Measurements from ENCODE around the gene FAM170B. TPM values are rescaled to one million over a fixed set of nuclear protein-coding genes. Genes with fewer than 3 reads are reported as not detected.

Gene FAM170B
- total RNA-seq, 5 donors from 2014 or later (not counting 1 experiment from before 2014, with no cell fraction given), result 0.16 TPM; not detected in 4

GRCh38 chr10:49134327-49134726 lies 506 bp upstream of the FAM170B start:
- Mint-ChIP-seq H3K27me3 (peaks cover 7 to 18% of the 10 kb centered on the region in 2 donors), H3K4me1 (peaks cover 0 to 9% (median 0%) of the 10 kb centered on the region in 3 donors), H3K36me3 (no peaks in the 10 kb centered on the region), H3K9me3 (peaks cover under 1 to 4% (median 2%) of the 10 kb centered on the region in 3 donors), H3K4me3 (no peak overlapping the region), H3K27ac (no peak overlapping the region)
- H3K9me3 ChIP-seq, result no peaks in the 10 kb centered on the region
- H3K4me1 ChIP-seq (ENCODE audit: control insufficient read depth in 1 of 2, extremely low read depth in 1 of 2, insufficient read depth in 2 of 2, low read length in 2 of 2), result no peaks in the 10 kb centered on the region
- ChIA-PET POLR2A (no interaction called here), CTCF (no interaction called here)
- no peak overlapping the region for H3K4me3 ChIP-seq (ENCODE audit: control insufficient read depth in 1 of 2, extremely low read depth in 1 of 2, low read length in 1 of 2)
- ATAC-seq (replicated peaks in 1 of 4) (no peak), DNase-seq (no peak)
- 40% methylated on average over 1 of the region's 3 CpGs for WGBS (ENCODE audit: insufficient coverage)
- H3K36me3 ChIP-seq (ENCODE audit: control insufficient read depth in 2 of 2, extremely low read depth in 1 of 2, insufficient read depth in 1 of 2, low read length in 1 of 2), result no peaks in the 10 kb centered on the region
- H3K27me3 ChIP-seq (replicated peaks in 1 of 2; ENCODE audit: control insufficient read depth in 2 of 2, extremely low read depth in 1 of 2, insufficient read depth in 2 of 2, low read length in 1 of 2), result peaks cover 0 to 22% of the 10 kb centered on the region in 2 experiments
- H3K27ac ChIP-seq (ENCODE audit: low read length), result no peak overlapping the region

GRCh38 chr10:49132362-49132737 lies 1.5 kb downstream of the FAM170B start:
- Histone ChIP-seq H3K27me3 (replicated peaks in 1 of 2; ENCODE audit: control insufficient read depth in 2 of 2, extremely low read depth in 1 of 2, insufficient read depth in 2 of 2, low read length in 1 of 2) (peaks cover 0 to 22% of the 10 kb centered on the region in 2 experiments), H3K27ac (ENCODE audit: low read length) (no peak overlapping the region), H3K36me3 (ENCODE audit: control insufficient read depth in 2 of 2, extremely low read depth in 1 of 2, insufficient read depth in 1 of 2, low read length in 1 of 2) (no peaks in the 10 kb centered on the region), H3K9me3 (no peaks in the 10 kb centered on the region), H3K4me3 (ENCODE audit: control insufficient read depth in 1 of 2, extremely low read depth in 1 of 2, low read length in 1 of 2) (no peak overlapping the region), H3K4me1 (ENCODE audit: control insufficient read depth in 1 of 2, extremely low read depth in 1 of 2, insufficient read depth in 2 of 2, low read length in 2 of 2) (no peaks in the 10 kb centered on the region)
- DNase-seq (no peak), ATAC-seq (replicated peaks in 1 of 4) (no peak)
- peaks cover 0 to 9% (median 0%) of the 10 kb centered on the region in 3 donors for H3K4me1 Mint-ChIP-seq
- H3K27me3 Mint-ChIP-seq, result peaks cover 21 to 33% of the 10 kb centered on the region in 2 donors
- peaks cover 2 to 11% (median 4%) of the 10 kb centered on the region in 3 donors for H3K9me3 Mint-ChIP-seq
- POLR2A ChIA-PET, result no interaction called here
- no peaks in the 10 kb centered on the region for H3K36me3 Mint-ChIP-seq
- no peak overlapping the region for H3K4me3 Mint-ChIP-seq
- WGBS (ENCODE audit: insufficient coverage), result no CpG with 5 or more reads among the region's 2 CpGs
- CTCF ChIA-PET, result no interaction called here
- H3K27ac Mint-ChIP-seq, result no peak overlapping the region

GRCh38 chr10:49131507-49132361 lies 2.1 kb downstream of the FAM170B start:
- Histone ChIP-seq H3K4me1 (ENCODE audit: control insufficient read depth in 1 of 2, extremely low read depth in 1 of 2, insufficient read depth in 2 of 2, low read length in 2 of 2) (no peaks in the 10 kb centered on the region), H3K9me3 (no peaks in the 10 kb centered on the region), H3K27me3 (replicated peaks in 1 of 2; ENCODE audit: control insufficient read depth in 2 of 2, extremely low read depth in 1 of 2, insufficient read depth in 2 of 2, low read length in 1 of 2) (peaks cover 0 to 22% of the 10 kb centered on the region in 2 experiments), H3K4me3 (ENCODE audit: control insufficient read depth in 1 of 2, extremely low read depth in 1 of 2, low read length in 1 of 2) (no peak overlapping the region), H3K36me3 (ENCODE audit: control insufficient read depth in 2 of 2, extremely low read depth in 1 of 2, insufficient read depth in 1 of 2, low read length in 1 of 2) (no peaks in the 10 kb centered on the region), H3K27ac (ENCODE audit: low read length) (no peak overlapping the region)
- H3K27me3 Mint-ChIP-seq, result peaks cover 21 to 30% of the 10 kb centered on the region in 2 donors
- ChIA-PET POLR2A (no interaction called here), CTCF (no interaction called here)
- peaks cover 2 to 11% (median 4%) of the 10 kb centered on the region in 3 donors for H3K9me3 Mint-ChIP-seq
- WGBS (ENCODE audit: insufficient coverage), result 88% methylated on average over 37 of the region's 37 CpGs
- no peaks in the 10 kb centered on the region for H3K36me3 Mint-ChIP-seq
- DNase-seq (no peak), ATAC-seq (replicated peaks in 1 of 4) (no peak)
- H3K4me1 Mint-ChIP-seq, result peaks cover 0 to 9% (median 0%) of the 10 kb centered on the region in 3 donors
- H3K4me3 Mint-ChIP-seq, result no peak overlapping the region
- H3K27ac Mint-ChIP-seq, result no peak overlapping the region

- Mint-ChIP-seq H3K4me3 (no peak overlapping the region), H3K36me3 (no peaks in the 10 kb centered on the region), H3K4me1 (no peaks in the 10 kb centered on the region), H3K9me3 (peaks cover 0 to 11% (median 0%) of the 10 kb centered on the region in 3 donors), H3K27me3 (peaks cover 17 to 18% of the 10 kb centered on the region in 2 donors), H3K27ac (no peak overlapping the region)
- CTCF ChIA-PET, result no interaction called here
- POLR2A ChIA-PET, result no interaction called here
- Histone ChIP-seq H3K4me1 (ENCODE audit: control insufficient read depth in 1 of 2, extremely low read depth in 1 of 2, insufficient read depth in 2 of 2, low read length in 2 of 2) (no peaks in the 10 kb centered on the region), H3K36me3 (ENCODE audit: control insufficient read depth in 2 of 2, extremely low read depth in 1 of 2, insufficient read depth in 1 of 2, low read length in 1 of 2) (no peaks in the 10 kb centered on the region), H3K27ac (ENCODE audit: low read length) (no peak overlapping the region), H3K4me3 (ENCODE audit: control insufficient read depth in 1 of 2, extremely low read depth in 1 of 2, low read length in 1 of 2) (no peak overlapping the region), H3K27me3 (replicated peaks in 1 of 2; ENCODE audit: control insufficient read depth in 2 of 2, extremely low read depth in 1 of 2, insufficient read depth in 2 of 2, low read length in 1 of 2) (peaks cover 0 to 22% of the 10 kb centered on the region in 2 experiments), H3K9me3 (no peaks in the 10 kb centered on the region)
- no peak for DNase-seq
- ATAC-seq (replicated peaks in 1 of 4), result no peak
- WGBS (ENCODE audit: insufficient coverage), result 83% methylated on average over 1 of the region's 1 CpG
These were observed 4.4 kb downstream of the FAM170B start for GRCh38 chr10:49129376-49129775.

- POLR2A ChIA-PET, result no interaction called here
- WGBS (ENCODE audit: insufficient coverage), result 70% methylated on average over 4 of the region's 4 CpGs
- peaks cover 0 to 11% (median 0%) of the 10 kb centered on the region in 3 donors for H3K9me3 Mint-ChIP-seq
These were observed 5.0 kb downstream of the FAM170B start for GRCh38 chr10:49128854-49129253.

GRCh38 chr10:49123981-49124950 lies 9.6 kb downstream of the FAM170B start:
- peaks cover 0 to 13% (median 0%) of the 10 kb centered on the region in 3 donors for H3K9me3 Mint-ChIP-seq
- ATAC-seq (replicated peaks in 1 of 4) (no peak), DNase-seq (no peak)
- POLR2A ChIA-PET, result no interaction called here
- 83% methylated on average over 6 of the region's 7 CpGs for WGBS (ENCODE audit: insufficient coverage)
- Histone ChIP-seq H3K36me3 (ENCODE audit: control insufficient read depth in 2 of 2, extremely low read depth in 1 of 2, insufficient read depth in 1 of 2, low read length in 1 of 2) (no peaks in the 10 kb centered on the region), H3K27ac (ENCODE audit: low read length) (no peak overlapping the region), H3K9me3 (no peaks in the 10 kb centered on the region), H3K4me3 (ENCODE audit: control insufficient read depth in 1 of 2, extremely low read depth in 1 of 2, low read length in 1 of 2) (no peak overlapping the region), H3K4me1 (ENCODE audit: control insufficient read depth in 1 of 2, extremely low read depth in 1 of 2, insufficient read depth in 2 of 2, low read length in 2 of 2) (no peaks in the 10 kb centered on the region), H3K27me3 (replicated peaks in 1 of 2; ENCODE audit: control insufficient read depth in 2 of 2, extremely low read depth in 1 of 2, insufficient read depth in 2 of 2, low read length in 1 of 2) (peaks cover 0 to 7% of the 10 kb centered on the region in 2 experiments)
- H3K27me3 Mint-ChIP-seq, result peaks cover 13 to 18% of the 10 kb centered on the region in 2 donors
- no peak overlapping the region for H3K4me3 Mint-ChIP-seq
- no peak overlapping the region for H3K27ac Mint-ChIP-seq
- no peaks in the 10 kb centered on the region for H3K4me1 Mint-ChIP-seq
- CTCF ChIA-PET, result no interaction called here
- no peaks in the 10 kb centered on the region for H3K36me3 Mint-ChIP-seq

More at GRCh38 chr10:49128854-49129253, 5.0 kb downstream of the FAM170B start:
- Mint-ChIP-seq H3K4me1 (no peaks in the 10 kb centered on the region), H3K36me3 (no peaks in the 10 kb centered on the region), H3K27me3 (peaks cover 17 to 18% of the 10 kb centered on the region in 2 donors), H3K27ac (no peak overlapping the region), H3K4me3 (no peak overlapping the region)
- peaks cover 0 to 23% of the 10 kb centered on the region in 2 experiments for H3K27me3 ChIP-seq (replicated peaks in 1 of 2; ENCODE audit: control insufficient read depth in 2 of 2, extremely low read depth in 1 of 2, insufficient read depth in 2 of 2, low read length in 1 of 2)
- H3K9me3 ChIP-seq, result no peaks in the 10 kb centered on the region
- no peak overlapping the region for H3K4me3 ChIP-seq (ENCODE audit: control insufficient read depth in 1 of 2, extremely low read depth in 1 of 2, low read length in 1 of 2)
- H3K4me1 ChIP-seq (ENCODE audit: control insufficient read depth in 1 of 2, extremely low read depth in 1 of 2, insufficient read depth in 2 of 2, low read length in 2 of 2), result no peaks in the 10 kb centered on the region
- no peak overlapping the region for H3K27ac ChIP-seq (ENCODE audit: low read length)
- no peak for ATAC-seq (replicated peaks in 1 of 4)
- H3K36me3 ChIP-seq (ENCODE audit: control insufficient read depth in 2 of 2, extremely low read depth in 1 of 2, insufficient read depth in 1 of 2, low read length in 1 of 2), result no peaks in the 10 kb centered on the region
- CTCF ChIA-PET, result no interaction called here
- DNase-seq, result no peak

Measured in T-cell (primary cell).